Measurements from ENCODE around the gene DOCK2. TPM values are rescaled to one million over a fixed set of nuclear protein-coding genes. Genes with fewer than 3 reads are reported as not detected.

Gene DOCK2
- total RNA-seq, 4 donors from 2014 or later, result 0.32 to 5.3 (median 2.7) TPM

DNA sequence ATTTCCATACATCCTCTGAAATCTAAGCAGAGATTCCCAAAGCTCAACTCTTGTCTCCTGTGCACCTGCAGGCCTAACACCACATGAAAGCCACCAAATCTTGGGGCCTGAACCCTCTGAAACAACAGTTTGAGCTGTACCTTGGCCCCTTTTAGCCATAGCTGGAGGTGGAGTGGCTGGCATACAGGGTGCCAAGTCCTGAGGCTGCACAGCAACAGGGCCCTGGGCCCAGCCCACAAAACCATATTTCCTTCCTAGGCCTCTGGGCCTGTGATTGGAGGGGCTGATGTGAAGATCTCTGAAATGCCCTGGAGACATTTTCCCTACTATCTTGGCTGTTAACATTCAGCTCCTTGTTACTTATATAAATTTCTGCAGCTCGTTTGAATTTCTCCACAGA, 26.5 kb downstream of the DOCK2 start:
- Histone ChIP-seq H3K4me3 (no peak overlapping the region), H3K4me1 (no peaks in the 10 kb centered on the region), H3K27me3 (no peaks in the 10 kb centered on the region), H3K9me3 (no peaks in the 10 kb centered on the region), H3K27ac (no peak overlapping the region), H3K36me3 (no peaks in the 10 kb centered on the region)
- in situ Hi-C loops (cut with MboI; ENCODE audit: low sequenced_read_pairs in 4 of 4) (no loop called here), intact Hi-C loops (cut with DNase I; ENCODE audit: low total_unique reads) (no loop called here)
- DNase-seq (no peak), ATAC-seq (no peak)
- TF ChIP-seq, protein P1, sequence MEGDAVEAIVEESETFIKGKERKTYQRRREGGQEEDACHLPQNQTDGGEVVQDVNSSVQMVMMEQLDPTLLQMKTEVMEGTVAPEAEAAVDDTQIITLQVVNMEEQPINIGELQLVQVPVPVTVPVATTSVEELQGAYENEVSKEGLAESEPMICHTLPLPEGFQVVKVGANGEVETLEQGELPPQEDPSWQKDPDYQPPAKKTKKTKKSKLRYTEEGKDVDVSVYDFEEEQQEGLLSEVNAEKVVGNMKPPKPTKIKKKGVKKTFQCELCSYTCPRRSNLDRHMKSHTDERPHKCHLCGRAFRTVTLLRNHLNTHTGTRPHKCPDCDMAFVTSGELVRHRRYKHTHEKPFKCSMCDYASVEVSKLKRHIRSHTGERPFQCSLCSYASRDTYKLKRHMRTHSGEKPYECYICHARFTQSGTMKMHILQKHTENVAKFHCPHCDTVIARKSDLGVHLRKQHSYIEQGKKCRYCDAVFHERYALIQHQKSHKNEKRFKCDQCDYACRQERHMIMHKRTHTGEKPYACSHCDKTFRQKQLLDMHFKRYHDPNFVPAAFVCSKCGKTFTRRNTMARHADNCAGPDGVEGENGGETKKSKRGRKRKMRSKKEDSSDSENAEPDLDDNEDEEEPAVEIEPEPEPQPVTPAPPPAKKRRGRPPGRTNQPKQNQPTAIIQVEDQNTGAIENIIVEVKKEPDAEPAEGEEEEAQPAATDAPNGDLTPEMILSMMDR (IDR thresholded peaks at IDR 0.05 in 4 of 5, conservative IDR thresholded peaks at IDR 0.05 in 1 of 5), result no peak
- no peak for TF ChIP-seq POLR2A (IDR thresholded peaks at IDR 0.05)

DNA sequence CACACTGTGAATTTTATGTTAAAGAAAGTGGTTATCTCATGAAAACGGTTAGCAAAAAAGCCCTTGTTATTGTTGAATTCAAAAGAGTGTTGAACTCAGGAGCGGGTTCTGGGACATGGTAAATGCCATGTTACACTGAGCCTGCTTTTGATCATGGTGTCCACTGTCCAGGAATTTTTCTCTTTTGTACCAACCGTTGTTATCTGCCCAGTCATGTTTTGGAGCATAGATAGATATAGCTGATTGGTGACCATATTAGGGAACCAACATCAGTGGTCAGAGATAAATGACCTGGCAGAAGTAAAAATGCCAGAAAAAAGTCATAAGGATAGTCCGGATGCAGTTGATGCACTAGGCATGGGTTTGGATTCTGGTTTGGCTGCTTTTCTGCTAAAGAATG, 29.3 kb downstream of the DOCK2 start:
- intact Hi-C loops (cut with DNase I; ENCODE audit: low total_unique reads), result no loop called here
- Histone ChIP-seq H3K9me3 (no peaks in the 10 kb centered on the region), H3K27ac (no peak overlapping the region), H3K4me3 (no peak overlapping the region), H3K27me3 (no peaks in the 10 kb centered on the region), H3K4me1 (no peaks in the 10 kb centered on the region), H3K36me3 (no peaks in the 10 kb centered on the region)
- ATAC-seq (no peak), DNase-seq (no peak)
- TF ChIP-seq, protein P1 (IDR thresholded peaks at IDR 0.05 in 4 of 5, conservative IDR thresholded peaks at IDR 0.05 in 1 of 5), result no peak
- TF ChIP-seq POLR2A (IDR thresholded peaks at IDR 0.05), result no peak
- in situ Hi-C loops (cut with MboI; ENCODE audit: low sequenced_read_pairs in 4 of 4), result no loop called here

DNA sequence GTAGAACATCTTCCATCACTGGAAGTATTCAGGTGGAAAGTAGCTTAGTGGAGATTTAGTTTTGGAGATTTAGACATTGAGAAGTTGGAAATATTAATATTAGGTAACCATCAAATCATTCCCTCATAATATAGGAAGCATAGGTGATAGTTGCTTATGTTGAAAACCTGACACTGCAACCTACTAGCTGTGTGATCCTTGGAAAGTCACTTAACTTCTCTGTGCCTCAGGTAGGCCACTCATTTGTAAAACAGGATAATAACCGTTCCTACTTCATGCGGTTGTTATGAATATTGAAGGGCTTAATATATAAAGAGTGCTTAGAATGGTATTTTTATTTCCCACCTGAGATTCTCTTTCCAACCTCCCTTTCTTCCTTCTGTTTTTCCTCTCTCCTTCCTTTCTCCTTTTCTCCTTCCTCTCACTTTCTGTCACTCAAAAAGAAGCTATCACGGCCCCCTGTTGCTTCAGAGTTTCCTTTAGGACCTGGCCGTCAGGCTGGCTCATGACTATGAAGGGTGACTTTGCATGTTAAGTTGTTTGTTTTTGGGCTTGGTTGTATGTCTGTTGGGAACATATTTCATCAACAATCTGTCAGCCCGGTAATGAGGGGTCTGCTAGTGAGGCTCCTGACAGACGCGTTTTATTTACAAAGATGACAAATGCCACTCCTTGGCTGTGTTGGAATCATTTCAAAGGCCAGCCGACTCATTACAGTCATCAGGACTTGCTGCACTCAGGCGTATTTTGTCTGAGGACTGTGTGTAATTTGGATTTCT, 31.0 kb downstream of the DOCK2 start:
- TF ChIP-seq POLR2A (IDR thresholded peaks at IDR 0.05), result no peak
- TF ChIP-seq, protein P1 (IDR thresholded peaks at IDR 0.05 in 4 of 5, conservative IDR thresholded peaks at IDR 0.05 in 1 of 5), result no peak
- no peak for ATAC-seq
- Histone ChIP-seq H3K9me3 (no peaks in the 10 kb centered on the region), H3K36me3 (no peaks in the 10 kb centered on the region), H3K27me3 (no peaks in the 10 kb centered on the region), H3K4me3 (no peak overlapping the region), H3K4me1 (no peaks in the 10 kb centered on the region), H3K27ac (no peak overlapping the region)
- no peak for DNase-seq
- in situ Hi-C loops (cut with MboI; ENCODE audit: low sequenced_read_pairs in 4 of 4) (no loop called here), intact Hi-C loops (cut with DNase I; ENCODE audit: low total_unique reads) (no loop called here)

DNA sequence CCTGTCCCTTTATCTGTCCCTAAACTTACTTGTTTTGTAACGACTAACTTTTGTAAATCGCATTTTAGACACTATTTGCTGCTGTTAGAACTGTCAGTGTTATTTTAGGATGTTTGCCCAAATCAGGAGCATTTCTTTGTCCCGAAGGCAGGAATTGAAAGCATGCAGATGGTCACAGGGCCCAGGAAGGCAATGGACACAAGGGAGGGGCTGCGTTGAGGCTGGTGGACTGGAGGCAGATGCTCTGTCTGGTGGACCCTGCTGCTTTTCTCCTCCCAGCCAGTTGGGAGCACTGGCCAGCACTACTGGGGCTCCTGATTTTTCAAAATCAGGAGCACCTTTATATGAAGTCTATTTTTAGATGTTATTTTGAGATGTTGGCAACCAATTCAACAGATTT, 31.7 kb downstream of the DOCK2 start:
- in situ Hi-C loops (cut with MboI; ENCODE audit: low sequenced_read_pairs in 4 of 4) (no loop called here), intact Hi-C loops (cut with DNase I; ENCODE audit: low total_unique reads) (no loop called here)
- Histone ChIP-seq H3K27ac (no peak overlapping the region), H3K27me3 (no peaks in the 10 kb centered on the region), H3K4me3 (no peak overlapping the region), H3K4me1 (no peaks in the 10 kb centered on the region), H3K36me3 (no peaks in the 10 kb centered on the region), H3K9me3 (no peaks in the 10 kb centered on the region)
- DNase-seq (no peak), ATAC-seq (no peak)
- TF ChIP-seq, protein P1 (IDR thresholded peaks at IDR 0.05 in 4 of 5, conservative IDR thresholded peaks at IDR 0.05 in 1 of 5), result no peak
- TF ChIP-seq POLR2A (IDR thresholded peaks at IDR 0.05), result no peak
